Inflammatory macrophage treated with lipopolysaccharide for 1 hour (primary cell): ENCODE results near the gene DPY19L2.
A peak's percentile ranks its signal among the peaks of the same experiment; 100 is the strongest.
"Not testable (repeated sequence)": the region's sequence is repeated elsewhere in the genome, so short reads cannot be mapped to it uniquely, and the experiment has no call there.

Experiments
- DNase-seq, 2 donors: peaks; one replicate each; pipeline ENCODE4 v3.0.0-alpha.2; 2020 to 2022

DPY19L2 gene

GRCh38 chr12:63668028-63668799, at the start of gene DPY19L2:
Gene DPY19L2 (minus strand): TSS chr12:63668493. CDS start chr12:63668393, 100 bp downstream.
- peak; percentile 7 for DNase-seq

DNA sequence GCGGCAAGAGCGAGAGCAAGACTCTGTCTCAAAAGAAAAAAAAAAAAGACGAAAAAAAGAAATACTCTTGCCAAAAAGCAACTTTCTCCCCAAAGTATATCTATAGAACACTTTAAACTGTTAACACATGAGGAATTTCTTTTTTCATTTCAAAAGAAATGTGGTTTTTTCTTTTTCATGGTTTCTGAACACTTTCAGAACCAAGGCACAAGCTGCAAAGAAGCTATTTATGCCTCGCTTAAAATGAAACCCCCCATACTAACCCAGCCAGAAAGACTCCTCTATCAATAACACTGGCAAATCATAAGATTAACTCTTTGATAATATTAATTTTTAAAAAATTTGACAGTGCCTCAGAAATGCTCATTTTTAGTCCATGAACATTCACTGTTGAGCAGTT, 48.6 kb upstream of the DPY19L2 start:
- DNase-seq, result not testable (repeated sequence)

- DNase-seq, result not testable (repeated sequence)
These were observed 46.9 kb upstream of the DPY19L2 start for GRCh38 chr12:63715107-63715625.

DNA sequence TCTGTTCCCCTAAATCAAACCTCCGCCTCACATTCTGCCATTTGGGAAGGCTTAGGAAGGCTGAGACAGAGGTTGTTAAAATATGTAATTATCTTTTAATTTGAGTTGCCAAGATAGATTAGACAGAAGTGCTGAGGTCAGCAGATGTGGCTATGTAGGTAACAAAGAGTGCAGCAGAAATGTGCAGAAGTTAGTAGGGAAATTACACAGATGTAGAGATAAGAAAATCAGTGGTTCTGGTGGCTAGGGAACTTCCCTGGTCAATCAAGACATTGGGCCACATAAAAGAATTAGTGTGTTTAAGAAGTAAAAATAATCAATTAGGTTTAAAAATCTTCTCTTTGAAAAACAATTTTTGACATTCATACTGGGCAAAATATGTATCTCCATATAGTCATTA, 46.1 kb upstream of the DPY19L2 start:
- not testable (repeated sequence) for DNase-seq

DNA sequence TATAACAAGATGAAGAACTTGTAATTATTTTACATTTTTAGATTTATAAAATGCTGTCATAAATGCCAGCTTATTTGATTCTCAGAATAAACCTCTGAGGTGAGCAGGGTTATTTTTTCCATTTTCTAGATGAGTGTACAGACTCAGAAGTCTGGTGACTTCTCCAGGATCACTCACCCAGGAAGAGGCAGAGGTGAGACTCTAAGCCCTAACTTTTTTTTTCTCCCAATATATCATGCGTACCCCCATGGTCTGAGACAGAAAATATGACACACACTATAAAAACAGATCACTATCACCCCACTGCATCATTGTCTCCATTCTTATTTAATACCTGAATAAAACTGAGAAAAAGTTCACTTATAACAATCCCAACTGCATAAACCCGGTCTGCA, 45.4 kb upstream of the DPY19L2 start:
- DNase-seq, result not testable (repeated sequence)

DNA sequence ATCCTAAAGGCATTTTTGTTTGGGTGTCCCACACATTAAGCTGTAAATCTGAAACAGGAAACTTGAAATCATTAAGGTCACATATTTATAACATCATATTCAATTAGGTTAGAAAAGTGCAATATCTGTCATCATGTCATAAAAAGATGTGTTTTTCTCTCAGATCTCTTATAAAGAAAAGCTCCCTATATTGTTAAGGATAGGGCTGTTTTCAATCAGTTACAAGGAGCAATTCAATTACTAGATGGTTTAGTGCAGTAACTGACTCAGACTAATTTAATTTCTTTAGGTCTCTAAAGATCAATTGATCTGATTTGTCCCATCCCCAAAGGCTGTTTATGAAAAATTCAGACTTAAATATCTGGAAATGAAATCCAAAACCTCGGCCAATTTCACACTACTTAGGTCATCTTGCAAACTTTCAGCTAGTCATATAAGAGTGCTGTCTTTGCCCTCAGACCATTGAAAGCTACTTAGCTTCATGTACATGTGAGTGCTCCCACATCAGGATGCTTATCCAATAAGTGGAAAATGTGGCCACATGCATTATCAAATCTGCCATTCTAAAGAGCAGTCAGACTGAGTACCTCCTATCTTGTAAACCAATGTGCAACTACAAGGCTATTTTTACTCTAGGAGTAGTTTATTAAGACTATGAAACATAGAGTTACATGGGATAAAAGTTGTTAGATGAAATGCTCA, 44.8 kb upstream of the DPY19L2 start:
- DNase-seq, result not testable (repeated sequence)

- DNase-seq, result not testable (repeated sequence)
These were observed 44.2 kb upstream of the DPY19L2 start for GRCh38 chr12:63712376-63712974.

- DNase-seq, result not testable (repeated sequence)
These were observed 43.0 kb upstream of the DPY19L2 start for GRCh38 chr12:63711339-63711738.

DNA sequence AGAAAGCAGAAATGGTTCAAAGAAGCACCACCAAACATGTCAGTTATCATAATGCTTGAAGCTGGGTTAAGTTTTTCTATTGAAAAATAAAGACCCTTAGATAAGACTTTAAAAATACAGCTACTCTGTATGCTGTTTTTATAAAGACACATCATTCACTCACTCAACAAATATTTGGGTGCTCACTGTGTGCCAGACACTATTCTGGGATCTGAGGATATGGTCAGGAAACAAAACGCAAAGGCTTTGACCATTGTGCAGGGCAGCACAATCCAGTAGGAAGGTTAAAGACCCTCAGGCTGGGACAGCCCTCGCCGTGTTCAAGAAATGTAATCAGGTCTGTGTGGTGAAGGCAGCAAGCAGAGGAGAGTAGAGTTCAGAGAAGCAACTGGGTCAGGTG, 38.0 kb upstream of the DPY19L2 start:
- DNase-seq, result no peak

DNA sequence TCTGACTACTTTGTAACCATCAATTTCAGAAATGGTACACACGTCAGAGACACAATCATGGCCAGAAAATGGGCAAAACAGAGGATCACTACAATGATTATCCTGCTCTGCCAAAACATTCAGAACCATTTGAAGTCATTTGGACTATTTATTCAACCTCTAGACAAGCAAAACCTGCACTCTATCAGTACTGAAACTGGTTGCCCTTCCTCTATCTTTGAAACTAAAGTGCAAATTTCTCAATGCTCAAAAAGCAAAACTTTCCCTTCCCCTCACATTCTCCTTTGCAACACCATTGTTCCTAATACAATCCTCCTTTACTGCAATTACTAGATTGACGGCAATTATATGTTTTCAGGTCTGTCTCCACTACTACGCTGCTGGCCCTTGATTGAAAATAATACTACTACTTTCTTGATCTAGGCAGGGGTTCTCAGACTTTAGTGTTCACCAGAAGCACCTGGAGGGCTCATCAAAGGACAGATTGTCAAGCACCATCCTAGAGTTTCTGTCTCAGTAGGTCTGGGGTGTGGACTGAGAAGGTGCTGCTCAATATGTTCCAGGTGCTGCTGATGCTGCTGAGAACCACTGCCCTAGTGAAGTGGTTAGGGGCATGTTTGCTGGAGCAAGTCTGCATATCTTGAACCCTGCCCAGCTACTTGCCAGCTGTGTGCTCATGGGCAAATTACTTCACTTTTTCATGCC, 31.5 kb upstream of the DPY19L2 start:
- DNase-seq, result not testable (repeated sequence)

DNA sequence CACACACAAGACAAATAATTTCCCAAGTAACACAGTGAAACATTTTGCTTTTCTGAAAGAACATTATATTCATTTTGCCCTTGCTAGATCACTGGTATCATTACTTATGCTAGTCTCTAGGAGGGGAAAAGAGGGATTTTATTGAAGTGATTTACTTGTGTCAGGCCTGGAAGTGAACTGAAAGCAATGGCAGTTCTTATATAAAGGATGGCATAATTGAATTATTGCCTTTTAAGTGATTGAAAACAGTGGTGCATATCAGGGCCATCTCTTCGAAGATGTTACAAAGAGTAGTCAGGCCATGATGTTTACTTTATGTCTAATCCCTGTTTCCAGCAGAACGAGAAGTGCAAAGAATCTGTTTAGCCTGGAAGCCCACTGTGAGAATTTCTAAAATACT, 30.7 kb upstream of the DPY19L2 start:
- not testable (repeated sequence) for DNase-seq

DNA sequence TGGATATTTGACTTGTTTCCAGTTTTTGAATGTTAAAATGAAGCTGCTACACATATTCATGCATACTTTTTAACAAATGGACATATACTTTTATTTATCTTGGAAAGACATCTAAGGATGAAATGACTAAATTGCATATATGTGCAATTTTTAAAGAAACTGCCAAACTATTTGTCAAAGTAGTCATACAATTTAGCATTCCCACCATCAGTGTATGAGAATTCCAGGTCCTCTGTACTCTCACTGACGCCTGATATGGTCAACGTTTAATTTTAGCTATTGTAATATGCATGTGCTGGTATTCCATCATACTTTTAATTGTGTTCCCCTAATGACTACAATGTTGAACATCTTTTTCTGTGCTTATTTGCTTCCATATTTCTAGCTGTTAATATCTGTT, 22.5 kb upstream of the DPY19L2 start:
- DNase-seq, result not testable (repeated sequence)

- DNase-seq, result not testable (repeated sequence)
These were observed 20.8 kb upstream of the DPY19L2 start for GRCh38 chr12:63689141-63689540.

DNA sequence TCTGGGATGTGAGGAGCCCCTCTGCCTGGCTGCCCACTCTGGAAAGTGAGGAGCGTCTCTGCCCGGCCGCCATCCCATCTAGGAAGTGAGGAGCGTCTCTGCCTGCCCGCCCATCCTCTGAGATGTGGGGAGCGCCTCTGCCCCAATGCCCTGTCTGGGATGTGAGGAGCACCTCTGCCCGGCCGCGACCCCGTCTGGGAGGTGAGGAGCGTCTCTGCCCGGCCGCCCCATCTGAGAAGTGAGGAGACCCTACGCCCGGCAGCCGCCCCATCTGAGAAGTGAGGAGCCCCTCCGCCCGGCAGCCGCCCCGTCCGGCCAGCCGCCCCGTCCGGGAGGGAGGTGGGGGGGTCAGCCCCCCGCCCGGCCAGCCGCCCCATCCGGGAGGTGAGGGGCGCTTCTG, 18.3 kb upstream of the DPY19L2 start:
- not testable (repeated sequence) for DNase-seq

DNA sequence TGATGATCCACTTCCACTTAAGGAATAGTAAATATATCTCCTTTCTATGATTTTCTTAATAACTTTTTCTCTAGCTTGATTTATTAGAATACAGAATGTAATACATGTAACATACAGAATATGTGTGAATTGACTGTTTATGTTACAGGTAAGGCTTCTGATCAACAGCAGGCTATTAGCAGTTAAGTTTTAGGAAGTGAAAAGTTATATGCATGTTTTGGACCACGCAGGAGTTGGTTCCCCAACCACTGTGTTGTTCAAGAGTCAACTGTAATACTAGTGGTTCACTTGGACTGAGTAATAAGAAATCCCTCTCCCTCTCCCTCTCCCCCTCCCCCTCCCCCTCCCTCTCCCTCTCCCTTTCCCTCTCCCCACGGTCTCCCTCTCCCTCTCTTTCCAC, 17.5 kb upstream of the DPY19L2 start:
- not testable (repeated sequence) for DNase-seq

GRCh38 chr12:63682617-63683016, 14.3 kb upstream of the DPY19L2 start:
- not testable (repeated sequence) for DNase-seq

GRCh38 chr12:63680758-63681157, 12.5 kb upstream of the DPY19L2 start:
- DNase-seq, result not testable (repeated sequence)

DNA sequence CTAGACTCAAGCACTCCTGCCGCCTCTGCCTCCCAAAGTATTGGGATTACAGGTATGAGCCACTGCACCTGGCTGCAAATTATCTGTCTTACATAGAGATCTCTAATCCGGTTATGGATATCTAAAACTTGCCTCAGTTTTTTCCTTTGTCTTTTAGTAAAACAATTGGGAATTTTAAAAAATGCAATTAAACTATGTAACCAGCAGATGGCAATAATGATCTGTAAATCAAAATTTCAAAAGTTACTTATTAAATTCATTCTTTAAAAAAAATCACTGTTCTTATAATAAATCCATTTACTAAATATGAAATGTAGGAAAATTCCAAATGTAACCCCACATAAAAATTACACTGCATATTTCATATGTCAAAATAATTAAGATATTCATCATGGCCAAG, 4.3 kb upstream of the DPY19L2 start:
- DNase-seq, result peak in 1 of 2 donors; percentile 11

GRCh38 chr12:63669936-63670335, 1.6 kb upstream of the DPY19L2 start:
- not testable (repeated sequence) for DNase-seq

DNA sequence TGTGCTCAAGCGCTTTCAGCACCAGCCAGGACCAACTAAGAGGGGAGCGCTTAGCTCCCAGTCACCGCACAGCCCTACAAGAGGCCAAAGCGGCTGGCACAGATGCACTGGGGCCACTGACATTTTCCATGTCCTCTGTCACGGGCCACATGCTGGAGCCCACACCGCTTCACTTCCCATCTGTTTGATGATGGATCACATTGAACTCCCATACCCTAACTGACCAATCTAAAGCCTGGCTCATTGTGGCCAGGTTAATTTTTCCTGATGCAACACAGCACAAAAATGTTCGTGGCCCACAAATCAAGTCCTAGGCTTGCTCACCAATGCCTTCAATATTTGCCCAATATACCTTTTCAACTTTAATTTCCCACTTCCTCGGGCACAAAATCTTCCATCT, 1.1 kb upstream of the DPY19L2 start:
- DNase-seq, result not testable (repeated sequence)

GRCh38 chr12:63668800-63669365, 590 bp upstream of the DPY19L2 start:
- DNase-seq, result peak; percentile 3 to 5

GRCh38 chr12:63663005-63663404, 5.3 kb downstream of the DPY19L2 start:
- DNase-seq, result not testable (repeated sequence)
